IPS-20b (cell line): ENCODE data around the gene RPS6KA2.

Experiments
- H3K27ac ChIP-seq: one replicate; pipeline ENCODE4 v1.5.1; 2013; ENCODE audit warnings: low read length
- H3K27me3 ChIP-seq: 2 replicates; pipeline ENCODE4 v1.6.1; 2013; ENCODE audit warnings: mild to moderate bottlenecking, low read length, inconsistent platforms; ENCODE audit not compliant: insufficient read depth
- H3K36me3 ChIP-seq: 2 replicates; pipeline ENCODE4 v1.6.1; 2013; ENCODE audit warnings: low read depth, mild to moderate bottlenecking, inconsistent platforms, low read length, moderate library complexity; ENCODE audit not compliant: insufficient read depth
- H3K4me1 ChIP-seq: 2 replicates; pipeline ENCODE4 v1.6.1; 2013; ENCODE audit warnings: mild to moderate bottlenecking, control low read depth, inconsistent platforms, low read length, moderate library complexity; ENCODE audit not compliant: insufficient read depth
- H3K4me3 ChIP-seq: 2 replicates; pipeline ENCODE4 v1.5.1; 2013; ENCODE audit warnings: mild to moderate bottlenecking, low read length, inconsistent platforms
- H3K9ac ChIP-seq: 2 replicates; pipeline ENCODE4 v1.6.1; 2013; ENCODE audit warnings: low read depth, mild to moderate bottlenecking, inconsistent platforms, low read length, moderate library complexity
- H3K9me3 ChIP-seq: 2 replicates; pipeline ENCODE4 v1.6.1; 2013; ENCODE audit warnings: mild to moderate bottlenecking, low read depth, low read length, inconsistent platforms; ENCODE audit not compliant: insufficient read depth

RPS6KA2 gene

DNA sequence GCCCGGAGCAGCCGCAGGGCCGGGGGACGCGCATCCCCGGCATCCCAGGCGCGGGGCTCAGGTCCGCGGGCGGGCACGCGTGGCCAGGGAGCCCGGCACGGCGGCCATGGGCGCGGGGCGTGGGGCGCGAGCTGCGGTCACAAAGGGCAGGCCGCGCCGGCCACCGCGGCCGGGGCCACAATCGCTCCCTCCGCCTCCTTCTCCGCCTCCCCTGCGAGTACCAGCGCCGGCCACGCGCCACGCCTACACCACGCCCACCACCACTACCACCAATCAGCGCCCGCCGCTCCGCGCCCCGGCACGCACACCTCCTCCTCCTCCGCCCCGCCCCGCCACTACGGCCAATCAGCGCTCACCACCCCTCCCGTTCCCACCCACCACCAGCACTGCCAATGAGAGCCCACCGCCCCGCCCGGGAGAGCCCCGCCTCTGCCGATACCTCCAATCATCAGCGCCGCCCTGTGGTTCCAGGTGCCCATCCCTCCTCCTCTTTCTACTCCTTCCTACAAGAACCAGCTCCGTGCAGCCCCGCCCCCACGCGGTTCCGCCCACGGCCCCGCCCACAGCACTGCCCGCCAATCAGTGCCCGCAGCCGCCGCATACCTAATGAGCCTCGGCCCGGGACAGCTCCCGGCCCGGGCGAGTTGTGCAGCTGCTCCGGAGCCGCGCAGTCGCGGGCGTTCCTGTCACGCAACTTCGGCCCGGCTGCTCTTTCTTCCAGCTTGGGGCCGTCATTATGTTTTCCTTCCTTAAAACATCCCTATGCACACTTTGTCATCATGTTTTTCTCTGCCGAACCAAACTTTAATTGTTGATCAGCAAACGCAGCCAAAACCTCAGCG is at the start of gene RPS6KA2:
Gene RPS6KA2 (minus strand): TSS at position 219 of the 842 bp plus-strand sequence. CDS start 232 bp downstream, outside the sequence.
- H3K36me3 ChIP-seq = no peaks in the 10 kb centered on the region
- peak within 1 kb of the TSS; percentile 83 for H3K9ac ChIP-seq
- H3K4me1 ChIP-seq = peaks cover 29% of the 10 kb centered on the region
- peak within 1 kb of the TSS; percentile 86 for H3K4me3 ChIP-seq
- H3K9me3 ChIP-seq = no peaks in the 10 kb centered on the region
- H3K27me3 ChIP-seq = peaks cover 42% of the 10 kb centered on the region
- no peak within 1 kb of the TSS for H3K27ac ChIP-seq

DNA sequence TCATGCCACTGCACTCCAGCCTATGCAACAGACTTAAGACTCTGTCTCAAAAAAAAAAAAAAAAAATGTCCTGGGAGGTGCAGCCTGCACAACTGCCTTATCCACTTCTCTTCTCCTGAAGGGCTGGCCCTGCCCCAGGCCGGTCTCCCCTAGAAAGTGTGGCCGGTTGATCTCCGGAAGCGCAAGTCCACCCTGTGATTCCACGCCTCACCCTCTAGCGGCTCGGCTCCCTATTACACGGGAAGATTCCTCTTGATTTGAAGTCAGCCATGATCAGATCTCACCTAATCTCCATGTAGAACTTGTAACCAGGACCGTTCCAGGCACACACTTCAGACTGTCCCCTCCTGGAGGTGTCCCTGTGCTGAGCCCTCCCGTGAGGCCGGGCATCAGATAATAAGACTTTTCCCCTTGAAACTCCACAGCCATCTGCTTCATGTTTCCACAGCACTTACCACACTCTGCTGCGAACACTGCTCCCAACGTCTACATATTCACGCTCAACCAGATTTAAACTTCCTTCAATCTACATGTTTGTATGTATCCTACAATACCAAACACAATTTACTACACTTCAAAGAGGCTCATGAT is 49.3 kb upstream of the RPS6KA2 start:
- Histone ChIP-seq H3K4me3 (no peak overlapping the region), H3K27me3 (no peaks in the 10 kb centered on the region), H3K9ac (no peak overlapping the region), H3K36me3 (no peaks in the 10 kb centered on the region), H3K9me3 (no peaks in the 10 kb centered on the region), H3K4me1 (peaks cover 10% of the 10 kb centered on the region), H3K27ac (no peak overlapping the region)

DNA sequence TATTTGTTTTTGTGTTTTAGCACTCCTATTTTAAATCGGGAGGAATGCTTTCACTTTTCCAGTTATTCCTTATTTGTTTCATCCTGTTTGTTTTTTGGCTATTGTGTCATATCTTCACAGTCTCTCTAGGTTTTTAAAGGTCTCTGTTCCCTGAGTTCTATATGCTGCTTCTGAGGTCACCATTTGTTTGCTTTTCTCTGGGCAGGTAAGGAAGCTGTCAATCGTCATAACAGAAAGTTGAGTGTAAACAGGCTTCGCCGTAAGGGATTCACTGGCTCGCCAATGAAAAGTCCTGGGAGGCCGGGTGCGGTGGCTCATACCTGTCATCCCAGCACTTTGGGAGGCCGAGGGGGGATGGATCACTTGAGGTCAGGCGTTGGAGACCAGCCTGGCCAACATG is 48.7 kb upstream of the RPS6KA2 start:
- H3K9ac ChIP-seq = no peak overlapping the region
- H3K36me3 ChIP-seq = no peaks in the 10 kb centered on the region
- H3K4me3 ChIP-seq = no peak overlapping the region
- H3K27me3 ChIP-seq = no peaks in the 10 kb centered on the region
- peaks cover 10% of the 10 kb centered on the region for H3K4me1 ChIP-seq
- H3K9me3 ChIP-seq = no peaks in the 10 kb centered on the region
- H3K27ac ChIP-seq = no peak overlapping the region

DNA sequence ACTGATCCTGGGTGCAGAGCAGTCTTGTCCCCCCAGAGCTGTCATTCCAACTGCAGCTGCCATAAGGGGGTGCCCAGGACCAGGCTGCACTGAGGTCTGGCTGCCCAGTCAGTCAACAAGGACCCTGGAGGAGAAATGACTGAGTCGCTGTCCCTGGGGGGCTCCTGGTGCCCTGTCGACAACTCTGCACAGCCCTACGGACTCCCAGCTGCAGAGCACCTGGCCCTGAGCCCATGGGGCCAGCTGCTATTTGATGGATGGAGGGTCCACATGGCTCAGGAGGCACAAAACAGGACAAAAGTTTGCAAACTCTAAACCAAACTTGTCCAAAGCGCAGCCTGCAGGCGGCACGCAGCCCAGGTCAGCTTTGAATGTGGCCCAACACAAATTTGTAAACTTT is 46.3 kb upstream of the RPS6KA2 start:
- H3K4me1 ChIP-seq = peaks cover 10% of the 10 kb centered on the region
- H3K9me3 ChIP-seq = no peaks in the 10 kb centered on the region; the same call in 1 of the 2 replicates
- H3K27ac ChIP-seq = no peak overlapping the region
- H3K27me3 ChIP-seq = no peaks in the 10 kb centered on the region
- H3K36me3 ChIP-seq = no peaks in the 10 kb centered on the region
- H3K4me3 ChIP-seq = no peak overlapping the region
- H3K9ac ChIP-seq = no peak overlapping the region

DNA sequence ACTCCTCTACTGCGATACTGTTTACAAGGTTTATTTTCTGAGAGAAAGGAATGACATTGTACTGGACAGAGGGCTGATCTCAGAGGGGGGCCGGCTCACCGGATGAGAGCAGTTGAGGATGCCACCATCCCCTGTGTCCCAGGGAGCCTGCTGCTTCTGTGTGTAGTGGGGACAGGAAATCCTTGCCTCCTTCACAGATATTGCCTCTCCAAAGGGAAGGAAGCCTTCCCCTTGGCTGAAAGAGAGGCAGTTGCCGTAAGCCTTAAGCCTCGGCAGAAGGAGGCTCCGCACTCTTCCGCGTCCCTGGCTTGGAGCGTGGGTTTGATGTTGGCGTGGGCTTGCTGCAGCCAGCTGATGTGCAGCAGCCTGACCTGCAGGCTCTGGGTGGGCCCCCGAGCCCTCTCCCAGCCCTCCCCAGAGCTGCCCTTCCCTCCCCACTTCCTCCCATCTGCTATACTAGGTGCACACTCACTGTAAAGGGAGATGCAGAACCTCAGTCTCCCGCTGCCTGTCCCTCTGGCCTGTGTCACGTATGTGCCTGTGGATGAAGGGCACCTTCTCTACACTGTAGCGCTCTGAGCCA is 45.7 kb upstream of the RPS6KA2 start:
- H3K36me3 ChIP-seq = no peaks in the 10 kb centered on the region
- H3K27me3 ChIP-seq = no peaks in the 10 kb centered on the region
- H3K9ac ChIP-seq = no peak overlapping the region
- H3K4me3 ChIP-seq = no peak overlapping the region
- H3K4me1 ChIP-seq = peaks cover 10% of the 10 kb centered on the region
- no peak overlapping the region for H3K27ac ChIP-seq
- H3K9me3 ChIP-seq = no peaks in the 10 kb centered on the region; the same call in 1 of the 2 replicates

DNA sequence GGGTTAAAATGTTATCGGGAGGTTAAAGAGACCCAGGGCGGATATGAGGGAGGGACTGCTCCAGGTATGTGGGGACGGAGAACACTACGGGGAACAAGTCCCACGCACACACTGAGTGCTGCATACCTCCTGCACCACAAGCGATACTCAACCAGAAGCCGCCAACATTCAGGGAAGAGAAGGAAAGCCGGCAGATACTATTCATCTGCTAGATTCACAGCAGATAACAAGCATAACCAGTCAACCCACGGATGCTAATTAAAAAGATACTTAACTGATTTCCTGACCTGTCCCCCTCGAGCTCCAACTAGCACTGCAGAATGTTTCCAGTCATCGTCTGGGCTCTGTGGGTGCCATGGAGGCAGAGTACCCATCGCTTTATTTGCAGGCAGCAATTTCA is 45.1 kb upstream of the RPS6KA2 start:
- Histone ChIP-seq H3K4me3 (no peak overlapping the region), H3K9me3 (no peaks in the 10 kb centered on the region; the same call in 1 of the 2 replicates), H3K27me3 (no peaks in the 10 kb centered on the region), H3K27ac (no peak overlapping the region), H3K9ac (no peak overlapping the region), H3K36me3 (no peaks in the 10 kb centered on the region), H3K4me1 (peaks cover 10% of the 10 kb centered on the region)

DNA sequence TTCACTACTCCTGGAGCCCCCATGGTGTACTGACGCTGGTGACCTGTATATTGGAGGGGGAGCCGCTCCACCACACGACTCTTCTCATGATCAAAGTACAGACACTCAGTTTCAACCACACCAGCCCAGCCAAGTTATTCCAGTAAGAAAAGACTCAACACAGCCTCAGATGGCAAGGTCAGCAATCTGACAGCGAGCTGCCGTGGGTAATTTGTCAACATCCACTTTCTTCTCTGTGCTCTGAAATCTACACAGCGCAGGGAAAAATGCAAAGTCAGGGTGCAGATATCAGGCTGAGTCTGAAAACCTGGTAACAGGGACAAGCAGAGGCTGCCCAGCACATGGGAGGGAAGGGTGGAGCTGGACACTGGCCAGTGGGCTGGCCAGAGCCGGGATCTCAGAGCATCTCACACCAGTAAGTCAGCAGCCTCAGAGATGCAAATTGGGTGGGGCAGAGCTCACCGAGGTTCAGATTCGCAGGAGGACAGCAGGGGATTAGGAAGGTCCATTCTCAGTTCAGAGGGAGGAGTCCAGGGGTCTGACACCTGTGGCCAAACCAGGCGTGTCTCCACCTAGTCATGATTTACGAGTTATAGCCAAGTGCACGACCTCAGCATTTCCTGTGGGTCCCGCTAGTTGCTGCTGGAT is 44.5 kb upstream of the RPS6KA2 start:
- Histone ChIP-seq H3K27me3 (no peaks in the 10 kb centered on the region), H3K4me3 (no peak overlapping the region), H3K27ac (no peak overlapping the region), H3K36me3 (no peaks in the 10 kb centered on the region), H3K4me1 (peaks cover 10% of the 10 kb centered on the region), H3K9ac (no peak overlapping the region), H3K9me3 (no peaks in the 10 kb centered on the region; the same call in 1 of the 2 replicates)

DNA sequence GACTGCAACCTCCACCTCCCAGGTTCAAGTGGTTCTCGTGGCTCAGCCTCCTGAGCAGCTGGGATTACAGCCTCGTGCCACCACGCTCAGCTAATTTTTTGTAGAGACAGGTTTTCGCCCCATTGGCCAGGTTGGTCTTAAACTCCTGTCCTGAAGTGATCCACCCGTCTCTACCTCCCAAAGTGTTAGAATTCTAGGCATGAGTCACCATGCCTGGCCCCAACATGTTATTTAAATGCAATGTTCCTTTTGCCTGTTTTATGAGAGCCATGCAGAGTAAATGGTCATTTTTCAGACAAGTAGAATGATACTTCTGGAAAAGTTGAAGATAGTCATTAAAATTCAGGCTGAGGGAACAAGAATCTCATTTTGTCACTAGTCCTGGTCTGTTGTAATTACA is 43.8 kb upstream of the RPS6KA2 start:
- H3K36me3 ChIP-seq = no peaks in the 10 kb centered on the region
- H3K4me1 ChIP-seq = peaks cover 10% of the 10 kb centered on the region
- no peak overlapping the region for H3K9ac ChIP-seq
- H3K27me3 ChIP-seq = no peaks in the 10 kb centered on the region
- H3K9me3 ChIP-seq = no peaks in the 10 kb centered on the region; the same call in 1 of the 2 replicates
- H3K4me3 ChIP-seq = no peak overlapping the region
- H3K27ac ChIP-seq = no peak overlapping the region

DNA sequence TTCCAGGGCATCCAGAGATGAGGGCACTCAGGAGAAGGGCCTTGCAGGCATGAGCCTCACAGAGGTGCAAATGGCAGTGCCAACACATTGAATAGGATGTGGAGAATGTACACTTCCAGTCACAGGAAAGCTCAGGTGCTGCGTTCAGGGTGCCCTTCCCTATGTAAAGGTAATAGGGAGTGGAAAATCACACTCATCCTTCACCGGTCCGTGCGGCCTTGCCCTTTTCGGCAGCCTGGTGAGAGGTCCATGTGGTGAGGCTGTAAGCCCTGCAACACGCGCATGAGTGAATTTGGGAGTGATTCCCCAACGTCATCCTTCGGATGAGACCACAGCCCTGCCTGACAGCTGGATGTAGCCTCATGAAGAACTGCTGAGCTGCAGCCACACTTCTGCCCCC is 43.0 kb upstream of the RPS6KA2 start:
- Histone ChIP-seq H3K4me1 (peaks cover 10% of the 10 kb centered on the region), H3K4me3 (no peak overlapping the region), H3K9me3 (no peaks in the 10 kb centered on the region; the same call in 1 of the 2 replicates), H3K36me3 (no peaks in the 10 kb centered on the region), H3K27ac (no peak overlapping the region), H3K27me3 (no peaks in the 10 kb centered on the region), H3K9ac (no peak overlapping the region)

DNA sequence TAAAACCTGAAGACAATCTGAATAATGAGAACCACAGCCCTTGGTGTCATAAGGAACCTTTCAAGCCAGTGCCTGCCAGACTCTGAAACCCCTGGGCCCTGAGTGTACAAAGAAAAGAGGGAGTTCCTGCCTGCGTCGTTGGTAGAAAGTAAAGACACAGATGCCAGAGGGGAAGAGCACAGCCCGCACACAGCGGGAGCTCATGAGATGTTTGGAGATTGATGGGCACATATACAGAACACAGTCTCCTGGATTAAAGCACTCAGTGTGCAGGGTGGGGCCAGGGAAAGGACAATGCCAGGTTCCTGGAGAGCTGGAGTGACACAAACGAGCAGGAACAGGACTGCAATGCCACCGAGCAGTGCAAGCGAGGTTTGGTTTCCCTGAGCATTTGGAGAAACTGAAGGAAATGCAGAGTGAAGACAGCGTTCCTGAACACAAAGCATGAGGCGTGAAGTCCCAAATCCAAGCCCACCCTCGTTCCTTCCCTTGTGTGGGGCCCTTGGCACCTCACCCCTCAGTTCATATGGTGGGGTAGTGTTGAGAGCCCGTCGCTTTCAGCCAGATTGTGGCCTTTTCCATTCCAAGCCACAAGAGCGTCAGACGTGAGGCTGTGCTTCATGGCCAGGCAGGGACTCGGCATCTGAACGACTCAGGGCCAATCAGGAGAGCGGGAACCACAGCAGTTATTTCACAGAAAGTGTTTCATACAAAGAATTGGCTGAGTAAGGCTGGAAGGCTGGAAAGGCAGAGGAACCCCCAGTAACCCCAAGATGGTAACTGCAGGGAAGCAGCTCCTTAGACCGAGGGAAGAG is 41.0 kb upstream of the RPS6KA2 start:
- Histone ChIP-seq H3K4me1 (peaks cover 10% of the 10 kb centered on the region), H3K9me3 (no peaks in the 10 kb centered on the region; the same call in 1 of the 2 replicates), H3K27me3 (no peaks in the 10 kb centered on the region)

DNA sequence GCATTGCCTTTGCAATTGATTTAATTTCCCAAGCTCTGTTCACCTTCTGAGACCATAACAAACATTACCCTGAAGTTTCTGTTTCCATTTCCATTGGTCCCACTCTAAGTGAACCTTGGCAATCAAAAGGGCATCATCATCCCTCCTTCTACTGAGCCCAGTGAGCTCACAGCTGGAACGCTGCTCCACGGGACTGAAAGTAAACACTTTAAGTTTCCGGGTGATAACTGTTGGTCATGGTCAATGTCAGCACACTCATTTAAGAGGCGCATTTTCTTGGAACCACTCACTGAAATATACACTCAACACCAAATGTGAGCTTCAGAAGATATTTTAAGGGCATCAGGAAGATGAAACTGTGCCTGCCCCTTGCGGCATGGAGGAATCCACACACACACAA is 37.1 kb upstream of the RPS6KA2 start:
- Histone ChIP-seq H3K4me3 (no peak overlapping the region), H3K27ac (no peak overlapping the region)

More for the DNA sequence above, 41.0 kb upstream of the RPS6KA2 start:
- no peaks in the 10 kb centered on the region for H3K36me3 ChIP-seq
- no peak overlapping the region for H3K27ac ChIP-seq
- no peak overlapping the region for H3K9ac ChIP-seq
- no peak overlapping the region for H3K4me3 ChIP-seq

More for the DNA sequence above, 37.1 kb upstream of the RPS6KA2 start:
- no peak overlapping the region for H3K9ac ChIP-seq
- H3K4me1 ChIP-seq = no peaks in the 10 kb centered on the region
- H3K9me3 ChIP-seq = no peaks in the 10 kb centered on the region
- H3K27me3 ChIP-seq = no peaks in the 10 kb centered on the region
- H3K36me3 ChIP-seq = no peaks in the 10 kb centered on the region
